H54 (cell line): ENCODE measurements around the gene HSDL1.

ENCODE experiments used
- DNase-seq: peaks from one replicate; pipeline ENCODE4 v3.0.0; 2011; ENCODE audit warnings: low spot score, mixed read lengths; ENCODE audit not compliant: insufficient read length
- FAIRE-seq: peaks from 3 replicates; lab custom pipeline; 2011; peaks lifted over from hg19 to GRCh38; lab: Jason Lieb, UNC
- POLR2A ChIP-seq: IDR thresholded peaks from 2 replicates; pipeline ENCODE4 v1.6.1; 2011; ENCODE audit warnings: low read depth, mild to moderate bottlenecking, low read length

HSDL1 gene

DNA sequence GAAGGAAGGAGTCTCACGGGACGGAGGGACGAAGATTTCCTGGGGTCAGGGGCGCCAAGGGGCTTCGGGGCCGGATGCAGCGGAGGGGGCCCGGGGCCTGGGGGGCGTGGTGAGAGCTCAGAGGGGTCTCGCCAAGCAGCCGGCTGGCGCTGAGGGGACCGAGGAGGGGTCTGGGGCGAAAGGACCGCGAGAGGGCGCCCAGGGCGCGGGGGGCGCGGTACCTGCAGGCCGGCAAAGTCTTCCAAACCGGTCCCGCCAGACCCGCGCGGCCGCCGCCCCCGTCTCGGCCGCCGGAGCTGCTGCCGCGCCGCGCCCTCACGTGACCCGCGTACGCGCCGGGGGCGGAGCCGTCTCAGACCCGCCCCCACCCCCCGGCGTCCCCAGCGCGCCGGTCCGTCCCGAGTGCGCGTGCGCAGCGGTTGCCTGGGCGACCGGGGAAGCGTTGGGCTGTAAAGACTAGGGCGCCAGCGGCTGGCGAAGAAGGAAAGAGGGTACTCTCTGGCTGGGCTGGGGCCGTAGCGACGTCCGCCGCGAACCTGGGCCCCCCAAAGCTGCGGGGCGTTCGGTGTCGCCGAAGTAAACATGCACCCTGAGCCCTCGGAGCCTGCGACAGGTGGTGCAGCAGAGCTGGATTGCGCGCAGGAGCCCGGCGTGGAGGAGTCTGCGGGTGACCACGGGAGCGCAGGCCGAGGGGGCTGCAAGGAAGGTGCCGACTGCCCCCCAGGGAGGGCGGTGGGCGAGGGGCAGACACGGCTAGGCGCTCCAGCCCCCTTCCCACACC is at the start of gene HSDL1, which contains the start of gene DNAAF1:
HSDL1 (minus strand) TSS at position 319 of the 781 bp plus-strand sequence. CDS start 13,856 bp downstream, outside the sequence.
DNAAF1 (plus strand) TSS at position 450 of the 781 bp plus-strand sequence; CDS start at position 583, 133 bp downstream.
- DNase-seq: peak; percentile 94
- peak; percentile 86 for TF ChIP-seq POLR2A
- no peak for FAIRE-seq

DNA sequence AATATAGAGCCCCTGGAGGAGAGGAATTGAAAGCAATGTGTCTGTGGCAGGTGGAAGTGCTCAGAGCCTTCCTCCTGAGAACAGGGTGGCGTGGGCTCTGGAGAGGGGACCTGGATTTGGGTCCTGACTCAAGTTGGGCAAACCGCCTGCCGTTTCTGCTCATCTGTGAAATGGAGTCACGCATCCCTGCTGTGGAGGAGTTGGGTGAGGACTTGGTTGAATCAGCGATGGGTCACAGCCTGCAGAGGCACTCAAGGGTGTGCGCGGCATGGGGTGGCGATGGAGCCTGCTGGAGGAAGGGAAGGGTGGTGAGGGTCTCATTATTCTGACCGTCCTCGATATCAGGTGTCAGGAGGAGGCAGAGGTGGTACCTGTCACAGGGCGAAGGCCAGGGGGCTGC is 49.0 kb upstream of the HSDL1 start:
- DNase-seq: no peak
- TF ChIP-seq POLR2A: no peak
- FAIRE-seq: no peak

DNA sequence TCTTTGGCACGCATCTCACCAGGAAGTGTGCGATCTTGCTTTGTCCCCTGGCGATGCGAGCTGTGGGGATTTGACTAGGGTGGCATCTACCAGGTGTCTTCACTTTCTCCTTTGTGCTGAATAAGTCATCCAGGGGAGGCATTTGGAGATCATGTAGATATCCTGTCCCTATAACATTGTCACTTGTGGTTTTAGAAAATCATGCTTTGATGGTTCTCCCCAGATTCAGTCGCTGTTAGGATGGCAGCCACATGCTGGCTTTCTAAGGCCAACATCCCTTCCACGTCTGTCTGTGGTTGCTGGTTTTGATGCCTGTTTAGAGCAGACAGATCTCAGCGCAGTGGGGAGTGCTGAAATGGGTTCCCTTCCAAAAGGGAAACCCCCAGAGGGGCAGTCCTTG is 48.5 kb upstream of the HSDL1 start:
- FAIRE-seq: no peak

DNA sequence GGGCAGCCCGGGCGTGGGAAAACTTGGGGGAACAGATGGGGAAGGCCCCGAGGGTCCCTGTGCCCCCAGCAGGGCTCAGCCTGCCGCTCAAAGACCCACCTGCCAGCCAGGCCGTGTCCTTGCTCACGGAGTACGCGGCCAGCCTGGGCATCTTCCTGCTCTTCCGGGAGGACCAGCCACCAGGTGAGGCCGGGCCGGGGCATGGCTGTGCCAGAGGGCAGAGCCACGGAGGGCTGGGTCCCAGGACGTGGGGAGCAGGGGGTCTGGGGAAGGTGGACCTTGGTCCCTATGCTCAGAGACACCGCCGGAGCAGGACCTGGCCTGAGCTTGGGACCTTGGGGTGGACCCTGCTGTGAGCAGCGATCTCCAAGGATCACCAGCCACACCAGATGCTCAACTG is 46.5 kb upstream of the HSDL1 start:
- DNase-seq (no peak), FAIRE-seq (no peak)
- TF ChIP-seq POLR2A: no peak

More for the DNA sequence above, 48.5 kb upstream of the HSDL1 start:
- no peak for TF ChIP-seq POLR2A
- no peak for DNase-seq

DNA sequence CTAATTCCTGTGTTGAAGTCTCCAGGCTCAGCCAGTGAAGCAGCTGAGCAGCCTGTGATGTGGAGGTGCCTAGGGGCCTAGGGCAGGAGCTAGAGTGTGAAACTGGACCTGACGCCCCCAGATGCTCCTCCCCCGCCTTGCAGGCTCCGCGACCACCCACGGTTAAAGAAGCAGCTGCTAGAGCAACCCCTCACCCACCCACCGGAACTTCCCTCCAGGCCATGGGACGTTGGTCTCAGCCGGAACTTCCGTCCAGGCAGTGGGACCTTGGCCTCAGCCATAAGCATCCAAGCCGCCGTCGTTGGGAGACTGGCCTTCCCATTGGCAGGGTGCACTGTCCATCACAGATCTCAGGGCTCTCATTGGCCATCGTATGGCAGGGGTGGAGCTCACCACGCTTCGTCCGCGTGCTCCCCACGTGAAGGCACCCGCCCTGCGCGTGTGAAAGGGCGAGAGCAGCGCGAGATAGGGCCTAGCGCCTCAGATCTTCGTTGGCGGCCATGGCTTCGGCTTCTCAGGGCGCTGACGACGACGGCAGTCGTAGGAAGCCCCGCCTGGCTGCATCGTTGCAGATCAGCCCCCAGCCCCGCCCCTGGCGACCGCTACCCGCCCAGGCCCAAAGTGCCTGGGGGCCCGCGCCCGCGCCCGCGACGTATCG is 45.9 kb upstream of the HSDL1 start, which contains the start of gene ADAD2:
ADAD2 (plus strand) TSS at position 427 of the 658 bp plus-strand sequence; CDS start at position 501, 74 bp downstream.
- no peak for TF ChIP-seq POLR2A
- no peak for FAIRE-seq
- no peak for DNase-seq

DNA sequence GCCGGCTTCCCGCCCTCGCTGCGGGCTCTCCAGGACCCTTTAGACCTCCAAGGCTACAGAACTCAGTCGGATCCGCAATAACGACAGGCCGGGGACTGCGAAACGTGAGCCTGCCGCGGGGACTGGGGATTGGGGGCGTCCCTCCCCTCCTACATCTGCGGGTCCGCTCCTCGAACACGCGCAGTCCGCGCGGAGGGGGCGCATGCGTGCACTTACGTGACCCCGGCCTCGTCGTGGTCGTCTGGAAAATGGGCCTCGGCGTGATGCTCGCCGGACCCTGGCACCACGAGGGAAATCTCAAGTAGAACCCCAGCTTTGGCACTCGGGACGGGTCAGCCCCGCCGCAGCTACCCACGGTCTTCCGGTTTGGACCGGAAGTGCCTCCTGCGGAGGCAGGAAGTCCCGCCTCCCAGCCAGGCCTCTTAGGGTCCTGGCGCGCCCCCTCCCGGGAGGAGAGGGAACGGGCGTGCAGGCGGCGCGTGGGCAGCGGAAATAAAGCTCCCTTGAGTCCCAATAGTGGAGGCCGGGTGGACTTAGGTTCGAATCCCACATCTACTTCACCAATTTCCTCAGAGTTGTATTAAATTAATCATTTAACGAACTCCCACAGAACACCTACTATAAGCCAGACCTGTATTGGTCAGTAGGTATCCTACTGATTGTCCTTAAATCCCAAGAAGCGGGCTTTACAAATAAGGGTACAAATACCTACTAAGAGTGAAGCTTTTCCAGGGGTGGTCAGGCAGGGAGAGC is 41.9 kb upstream of the HSDL1 start, which contains the start of gene TAF1C:
TAF1C (minus strand) TSS at position 373 of the 753 bp plus-strand sequence. CDS start 2,069 bp downstream, outside the sequence.
- DNase-seq: peak; percentile 97
- peak; percentile 68 for TF ChIP-seq POLR2A
- FAIRE-seq: no peak

DNA sequence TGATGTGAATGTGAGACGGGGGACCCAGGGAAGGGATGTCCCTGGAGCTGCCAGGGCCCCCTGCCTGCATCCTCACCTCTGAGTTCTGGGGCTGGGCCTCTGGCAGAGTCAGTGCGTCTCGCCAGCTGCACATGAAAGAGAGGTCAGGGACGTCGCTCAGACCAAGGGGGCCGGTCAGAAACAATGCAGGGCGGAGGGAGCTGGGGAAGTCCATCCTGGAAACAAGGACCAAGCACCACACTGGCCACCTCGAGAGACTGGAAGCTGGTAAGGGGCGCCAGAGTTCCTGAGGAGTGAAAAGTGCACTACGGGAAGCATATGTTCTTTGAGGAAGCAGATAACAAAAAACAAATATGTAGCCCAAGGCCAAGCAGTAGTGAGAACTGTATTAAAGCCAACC is 39.8 kb upstream of the HSDL1 start:
- FAIRE-seq (no peak), DNase-seq (no peak)
- TF ChIP-seq POLR2A: no peak

DNA sequence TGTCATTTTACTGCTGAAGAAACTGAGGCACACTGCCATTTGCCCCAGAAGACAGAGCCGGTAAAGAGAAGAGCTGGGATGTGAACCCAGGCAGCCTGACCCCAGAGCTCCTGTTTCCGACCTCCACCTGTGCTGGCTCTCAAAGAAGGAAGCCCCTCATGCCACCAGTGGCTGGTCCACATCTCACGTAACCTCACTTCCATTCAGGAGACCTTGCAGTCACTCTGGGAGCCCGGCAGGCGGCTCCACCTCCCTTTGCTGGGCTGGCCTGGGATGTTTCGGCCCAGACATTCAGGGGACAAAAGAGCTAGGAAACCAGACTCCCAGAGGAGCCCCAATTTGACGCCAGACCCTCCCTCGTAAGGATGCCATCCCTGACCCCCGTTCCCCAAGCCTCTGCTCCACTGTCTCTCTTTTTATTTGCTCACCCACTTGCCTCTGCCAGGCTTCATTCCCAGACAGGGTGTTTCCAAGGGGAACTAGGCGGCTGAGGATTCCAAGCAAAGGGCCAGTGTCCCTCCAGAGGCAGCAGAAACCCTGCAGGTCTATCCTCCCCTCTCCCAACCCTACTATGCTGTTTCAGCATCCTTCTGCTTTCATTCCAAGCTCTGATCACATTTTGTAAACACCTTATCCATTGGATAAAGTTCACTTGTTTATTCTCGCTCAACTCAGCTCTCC is 39.1 kb upstream of the HSDL1 start:
- DNase-seq: no peak
- no peak for FAIRE-seq
- TF ChIP-seq POLR2A: no peak

DNA sequence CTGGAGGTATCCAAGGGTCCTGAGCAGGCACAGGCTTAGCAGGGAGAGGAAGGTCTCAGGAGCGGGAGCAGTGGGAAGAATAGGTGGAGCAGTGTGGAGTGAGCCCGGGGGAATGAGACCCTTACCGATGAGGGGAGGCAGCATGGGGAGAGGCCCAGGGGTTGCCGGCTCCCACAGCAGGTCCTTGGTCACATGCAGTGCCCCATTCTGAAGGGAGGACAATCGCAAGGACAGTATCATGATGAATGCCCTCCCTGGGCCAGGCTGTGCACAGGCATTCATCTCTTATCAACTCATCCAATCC is 38.5 kb upstream of the HSDL1 start:
- FAIRE-seq (no peak), DNase-seq (no peak)
- no peak for TF ChIP-seq POLR2A

DNA sequence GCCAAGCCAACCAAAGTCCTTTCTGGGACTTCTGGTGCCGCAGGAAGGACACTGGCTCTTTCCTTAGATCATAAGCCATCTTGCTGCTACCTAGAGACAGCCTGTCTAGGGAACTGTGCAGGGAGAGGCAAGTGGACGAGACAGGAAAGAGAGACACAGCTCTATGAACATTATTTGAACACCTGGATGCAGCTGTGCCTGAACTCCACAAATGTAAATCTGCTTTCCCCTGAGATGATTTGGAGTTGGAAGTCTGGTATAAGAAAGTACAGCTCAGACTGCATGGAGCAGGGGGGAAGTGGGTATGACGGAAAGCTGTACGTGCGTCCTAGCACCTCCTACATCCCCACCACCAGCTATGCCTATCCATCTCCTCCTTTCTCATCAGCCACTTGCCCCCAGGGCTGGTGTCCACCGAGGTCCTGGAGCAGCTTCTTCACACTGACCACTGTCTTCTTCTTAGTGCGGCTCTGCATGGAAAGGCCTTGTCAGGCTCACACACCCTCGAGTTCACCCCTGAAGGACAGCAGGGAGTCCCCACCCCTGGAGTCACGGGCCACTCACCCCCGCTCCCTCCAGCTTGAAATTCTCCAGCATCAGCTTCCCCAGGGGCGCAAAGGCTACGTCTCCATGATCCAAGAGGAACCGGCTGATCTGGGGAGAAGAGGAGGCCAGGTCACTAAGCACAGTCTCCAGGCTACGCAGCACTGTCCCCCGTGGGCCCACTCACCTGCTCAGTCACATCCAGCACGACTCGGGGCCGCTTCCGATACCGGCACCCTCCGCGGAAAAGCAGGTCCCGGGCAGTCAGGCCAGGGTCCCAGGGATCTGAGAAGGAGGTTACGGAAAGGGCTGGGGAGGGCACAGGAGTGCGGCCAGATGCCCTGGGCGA is 37.9 kb upstream of the HSDL1 start:
- FAIRE-seq: no peak
- TF ChIP-seq POLR2A: no peak

DNA sequence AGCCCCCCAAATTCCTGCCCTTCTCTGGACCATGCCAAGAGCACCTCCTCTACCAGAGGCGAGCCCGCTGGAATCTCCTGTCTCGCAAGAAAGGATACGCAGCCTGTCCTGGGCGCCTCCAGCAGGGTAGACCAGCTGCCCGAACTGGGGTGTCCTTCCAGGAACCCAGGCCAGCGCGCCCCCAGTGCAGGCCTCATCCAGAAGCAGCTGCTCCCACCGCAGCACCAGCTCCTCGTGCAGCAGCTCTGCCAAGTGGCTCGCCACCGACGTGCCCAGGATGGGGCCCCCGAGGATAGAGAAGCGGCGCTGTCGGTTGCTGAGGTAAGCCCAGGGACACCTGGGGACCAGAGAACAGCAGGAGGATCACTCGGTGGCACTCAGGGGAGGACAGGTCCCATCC is 37.1 kb upstream of the HSDL1 start:
- no peak for FAIRE-seq
- no peak for DNase-seq
- no peak for TF ChIP-seq POLR2A

More for the DNA sequence above, 37.9 kb upstream of the HSDL1 start:
- no peak for DNase-seq

DNA sequence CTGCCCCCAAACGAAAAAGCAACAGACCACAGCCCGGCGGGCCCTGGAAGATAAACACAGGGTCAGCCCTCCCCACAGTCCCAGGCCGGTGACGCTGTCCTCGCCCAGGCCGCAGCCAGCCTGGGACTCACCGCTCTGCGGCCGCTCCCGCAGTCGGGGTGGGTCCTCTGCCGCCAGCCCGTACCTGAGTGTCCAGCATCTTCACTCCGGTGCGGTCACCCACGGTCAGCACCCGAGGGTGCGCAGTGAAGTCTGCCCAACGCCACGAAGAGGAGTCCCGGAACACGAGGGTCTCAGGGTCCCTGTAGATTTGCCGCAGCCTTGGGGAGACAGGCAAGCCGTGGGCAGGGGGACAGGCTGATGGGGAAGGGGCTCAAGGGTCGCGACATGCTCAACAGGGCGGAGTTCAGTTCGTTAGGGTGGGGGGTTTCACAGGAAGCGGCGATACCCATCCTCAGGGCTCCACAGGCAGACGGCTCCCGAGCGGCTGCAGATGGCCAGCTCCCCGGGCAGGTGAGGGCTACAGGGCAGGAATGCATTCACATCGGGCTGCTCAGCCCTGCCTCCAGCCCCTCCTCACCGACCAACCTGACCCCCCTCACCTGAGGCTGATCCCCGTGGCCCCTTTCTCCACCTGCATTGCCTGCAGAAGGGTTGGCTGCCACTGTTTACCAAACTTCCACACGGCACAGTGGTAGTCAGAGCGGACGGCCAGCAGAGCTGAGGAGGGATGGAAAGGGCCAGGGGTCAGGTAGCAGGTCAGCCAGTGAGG is 36.4 kb upstream of the HSDL1 start:
- DNase-seq (no peak), FAIRE-seq (no peak)
- TF ChIP-seq POLR2A: no peak
